ENCODE data around the gene TSC22D3.

GRCh38 chrX:107704181-107704580 is 71.4 kb downstream of the TSC22D3 start:
- TF ChIP-seq PATZ1 (CRISPR knock-in tag; IDR thresholded peaks at IDR 0.05; ENCODE audit: borderline replicate concordance) (no peak), ISL1 (CRISPR knock-in tag; IDR thresholded peaks at IDR 0.05) (no peak), ARNTL (CRISPR knock-in tag; IDR thresholded peaks at IDR 0.05; ENCODE audit: borderline replicate concordance, low read depth) (no peak), POU6F1 (CRISPR knock-in tag; IDR thresholded peaks at IDR 0.05; ENCODE audit: borderline replicate concordance, low read depth) (no peak), CSRNP3 (CRISPR knock-in tag; IDR thresholded peaks at IDR 0.05) (no peak), TCF4 (CRISPR knock-in tag; IDR thresholded peaks at IDR 0.05; ENCODE audit: borderline replicate concordance) (no peak)
